G401 (cell line): ENCODE data around the gene UBASH3A. TPM values are rescaled to one million over a fixed set of nuclear protein-coding genes. Genes with fewer than 3 reads are reported as not detected.
"Not testable (repeated sequence)": the region's sequence is repeated elsewhere in the genome, so short reads cannot be mapped to it uniquely, and the experiment has no call there.

Experiments
- DNase-seq: peaks from one replicate; pipeline ENCODE4 v3.0.0-alpha.2; 2015; ENCODE audit warnings: low spot score
- in situ Hi-C: cut with HindIII; loops from 2 replicates; pipeline ENCODE4 v1.10.0; 2016; ENCODE audit warnings: low sequenced_read_pairs, mixed read lengths
- total RNA-seq: library from RNA; depleted of rRNA; stranded (reverse); fragments of >200 nt; shearing (Covaris generic); gene quantifications from 2 replicates; pipeline ENCODE4 v1.2.3, GENCODE V29; 2014

UBASH3A gene
- total RNA-seq, 1 experiment from 2014 or later: not detected

GRCh38 chr21:42455196-42455595 lies 51.5 kb downstream of the UBASH3A start:
- in situ Hi-C loops: no loop called here
- DNase-seq: no peak

DNA sequence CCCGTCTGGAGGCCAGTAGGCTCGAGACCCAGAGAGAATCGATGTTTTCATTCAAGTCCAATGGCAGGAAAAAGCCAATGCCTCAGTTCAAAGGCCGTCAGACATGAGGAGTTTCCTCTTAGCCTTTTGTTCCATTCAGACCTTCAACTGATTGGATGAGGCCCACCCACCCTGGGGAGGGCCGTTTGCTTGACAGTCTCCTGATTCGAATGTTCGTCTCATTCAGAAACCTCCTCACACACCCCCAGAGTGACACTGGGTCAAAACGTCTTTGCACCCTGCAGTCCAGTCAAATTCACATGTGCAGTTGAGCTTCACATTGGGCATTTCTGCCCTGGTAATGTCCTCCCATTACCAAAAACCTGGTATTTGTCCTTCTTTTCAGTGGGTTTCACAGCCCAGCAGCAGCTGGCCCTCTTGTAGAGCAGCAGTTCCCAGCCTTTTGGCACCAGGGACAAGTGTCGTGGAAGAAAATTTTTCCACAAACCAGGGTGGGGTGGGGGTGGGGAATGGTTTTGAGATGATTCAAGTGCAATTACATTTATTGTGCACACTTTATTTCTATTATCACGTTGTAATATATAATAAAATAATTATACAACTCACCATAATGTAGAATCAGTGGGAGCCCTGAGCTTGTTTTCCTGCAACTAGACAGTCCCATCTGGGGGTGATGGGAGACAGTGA lies 52.2 kb downstream of the UBASH3A start:
- DNase-seq: no peak
- in situ Hi-C loops: no loop called here

- in situ Hi-C loops: no loop called here
- no peak for DNase-seq
Measured at GRCh38 chr21:42456457-42456856, 52.8 kb downstream of the UBASH3A start.

GRCh38 chr21:42459082-42459460 lies 55.4 kb downstream of the UBASH3A start:
- in situ Hi-C loops: no loop called here
- no peak for DNase-seq

DNA sequence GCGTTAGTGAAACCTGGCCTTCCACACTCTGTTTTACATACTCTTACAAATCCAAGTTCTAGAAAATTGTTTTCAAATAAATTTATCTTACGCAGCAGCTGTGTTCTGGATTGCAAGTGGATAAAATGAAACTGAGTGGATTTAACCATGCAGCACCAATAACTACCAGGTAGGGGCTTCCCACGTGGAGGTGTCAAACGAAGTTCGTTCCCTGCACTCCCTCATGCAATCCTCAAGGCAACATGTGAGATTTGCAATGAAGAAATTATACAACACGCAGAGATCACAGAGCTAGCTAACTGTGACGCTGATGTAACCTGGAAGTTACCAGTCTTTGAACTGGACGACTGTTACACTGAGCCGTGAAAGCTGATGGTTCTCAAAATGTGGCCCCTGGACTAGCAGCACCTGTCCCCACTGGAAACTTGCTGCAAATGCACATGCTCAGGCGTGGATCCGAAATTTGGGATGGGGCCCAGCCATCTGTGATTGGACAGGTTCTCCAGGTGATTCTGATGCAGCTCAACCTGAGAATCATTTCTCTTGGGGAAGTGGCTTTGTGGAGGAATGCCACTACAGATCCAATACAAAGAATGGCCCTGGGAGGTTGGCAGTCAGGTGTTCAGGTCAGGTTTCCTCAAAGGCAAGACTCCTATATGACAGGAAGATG lies 56.0 kb downstream of the UBASH3A start:
- no peak for DNase-seq
- in situ Hi-C loops: no loop called here

DNA sequence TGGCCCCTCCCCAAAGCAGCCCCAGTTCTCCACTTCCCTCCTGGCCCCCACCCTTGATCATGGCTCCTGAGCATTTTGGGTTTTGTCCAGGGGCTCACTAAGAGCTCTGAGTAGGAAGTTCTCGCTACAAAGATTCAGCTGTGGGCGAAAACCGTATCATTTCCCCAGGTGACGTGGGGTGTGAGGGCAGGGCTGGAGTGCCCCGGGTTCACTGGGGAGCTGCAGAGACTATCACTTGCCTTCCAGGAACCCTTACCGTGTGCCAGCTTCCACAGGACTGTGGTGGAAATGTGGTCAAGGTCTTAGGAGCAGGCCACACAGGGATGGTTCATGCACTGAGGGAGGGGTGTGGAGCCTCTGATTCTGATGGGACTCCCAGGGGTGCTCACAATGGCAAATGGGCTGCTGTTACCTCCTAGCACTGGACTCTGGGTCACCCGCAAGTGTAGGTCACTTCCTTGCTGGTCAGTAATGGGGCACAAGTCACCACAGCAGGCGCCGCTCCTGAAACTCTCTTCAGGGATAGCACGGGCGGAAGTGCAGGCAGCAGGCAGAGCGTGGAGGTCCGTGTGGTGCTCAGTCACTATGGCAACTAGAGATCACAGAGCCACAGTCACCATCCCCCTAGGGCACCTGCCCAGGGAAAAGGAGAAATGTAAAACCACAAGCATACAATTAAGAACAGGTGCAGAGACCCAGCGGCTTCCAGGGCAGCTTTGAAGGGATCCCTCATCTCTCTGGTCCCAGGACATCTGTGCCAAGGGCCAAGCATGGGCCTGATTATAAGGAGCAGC lies 56.9 kb downstream of the UBASH3A start:
- in situ Hi-C loops: no loop called here
- DNase-seq: no peak

GRCh38 chr21:42461185-42461520 lies 57.5 kb downstream of the UBASH3A start:
- in situ Hi-C loops: no loop called here
- DNase-seq: no peak

- in situ Hi-C loops: no loop called here
- DNase-seq: no peak
Measured at GRCh38 chr21:42461881-42462877, 58.5 kb downstream of the UBASH3A start.

GRCh38 chr21:42463861-42464515 lies 60.3 kb downstream of the UBASH3A start:
- in situ Hi-C loops: no loop called here
- peak; percentile 6 for DNase-seq

- no peak for DNase-seq
- in situ Hi-C loops: no loop called here
Measured at GRCh38 chr21:42465008-42465802, 61.5 kb downstream of the UBASH3A start.

DNA sequence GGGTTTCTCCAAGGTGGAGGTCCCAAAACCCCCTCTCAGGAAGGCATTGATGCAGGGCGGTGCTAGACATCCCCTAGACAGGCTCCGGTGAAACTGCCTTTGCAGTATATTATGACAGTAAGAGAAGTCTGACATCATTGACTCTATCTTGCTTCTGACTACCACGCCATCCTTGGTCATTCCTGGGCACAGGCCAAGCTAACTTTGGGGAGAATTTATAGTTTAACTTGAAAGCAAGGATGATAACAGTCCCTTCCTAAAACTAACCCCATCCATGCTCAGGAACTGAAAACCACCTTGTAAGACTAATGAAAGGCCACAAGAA lies 62.1 kb downstream of the UBASH3A start:
- DNase-seq: no peak
- in situ Hi-C loops: no loop called here

GRCh38 chr21:42466700-42467099 lies 63.0 kb downstream of the UBASH3A start:
- in situ Hi-C loops: no loop called here
- no peak for DNase-seq

DNA sequence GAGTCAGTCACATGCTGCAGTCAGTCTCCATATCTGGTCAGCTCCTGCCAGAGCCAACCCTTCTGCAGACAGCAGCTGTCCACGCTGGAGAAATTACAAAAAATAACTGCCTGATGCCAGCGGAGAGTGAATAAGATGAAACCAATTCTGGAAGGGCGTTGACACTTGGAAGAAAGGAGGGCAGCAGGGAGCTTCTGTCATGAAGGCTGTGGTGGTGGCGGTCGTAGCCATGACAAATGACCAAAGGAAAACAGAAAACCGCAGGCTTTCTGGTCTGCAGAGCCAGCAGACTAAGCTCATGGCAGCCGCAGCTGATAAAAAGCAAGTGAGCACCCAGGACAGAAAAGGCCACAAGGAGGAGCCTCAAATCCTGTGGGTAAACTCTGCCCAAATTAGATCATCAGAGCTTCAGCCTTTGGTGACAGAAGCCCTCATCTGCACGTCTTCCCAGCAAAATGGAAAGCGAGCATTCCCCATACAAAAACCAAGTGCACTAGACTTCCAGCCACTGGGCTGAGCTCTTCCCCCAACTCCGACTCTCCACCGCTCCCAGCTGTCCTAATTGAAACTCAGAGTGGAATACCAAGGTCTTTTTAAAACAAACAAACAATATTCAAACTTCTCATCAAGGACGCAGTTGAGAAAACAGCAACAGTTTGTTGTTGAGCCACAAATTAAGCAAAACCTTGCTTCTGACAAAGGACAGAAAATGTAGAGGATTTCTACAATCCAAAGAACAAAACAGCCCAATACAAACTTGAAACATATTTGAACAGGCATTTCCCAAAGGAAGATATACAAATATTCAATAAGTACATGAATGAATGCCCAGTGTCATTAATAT lies 63.7 kb downstream of the UBASH3A start:
- peak; percentile 17 for DNase-seq
- in situ Hi-C loops: no loop called here

- in situ Hi-C loops: no loop called here
- peak; percentile 5 for DNase-seq
Measured at GRCh38 chr21:42468491-42469131, 64.9 kb downstream of the UBASH3A start.

DNA sequence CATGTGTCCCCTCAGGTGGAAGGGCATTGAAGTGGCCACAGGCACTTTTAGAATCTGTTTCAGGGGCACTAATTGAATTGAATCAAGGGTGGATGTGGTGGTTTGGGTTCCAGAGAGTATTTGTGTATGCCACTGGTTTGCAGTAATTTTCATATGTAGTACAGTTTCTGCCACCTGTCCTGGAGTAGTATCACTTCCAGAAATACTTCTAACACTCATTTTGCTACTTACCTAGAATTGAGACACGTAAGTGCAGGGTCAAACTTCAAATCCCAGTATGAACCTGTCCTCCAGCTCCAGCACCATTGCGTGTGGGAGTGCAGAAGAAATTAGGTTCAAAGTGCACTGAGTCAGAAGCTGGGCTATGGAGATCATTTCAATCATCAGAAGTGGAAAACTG lies 65.6 kb downstream of the UBASH3A start:
- in situ Hi-C loops: no loop called here
- no peak for DNase-seq

DNA sequence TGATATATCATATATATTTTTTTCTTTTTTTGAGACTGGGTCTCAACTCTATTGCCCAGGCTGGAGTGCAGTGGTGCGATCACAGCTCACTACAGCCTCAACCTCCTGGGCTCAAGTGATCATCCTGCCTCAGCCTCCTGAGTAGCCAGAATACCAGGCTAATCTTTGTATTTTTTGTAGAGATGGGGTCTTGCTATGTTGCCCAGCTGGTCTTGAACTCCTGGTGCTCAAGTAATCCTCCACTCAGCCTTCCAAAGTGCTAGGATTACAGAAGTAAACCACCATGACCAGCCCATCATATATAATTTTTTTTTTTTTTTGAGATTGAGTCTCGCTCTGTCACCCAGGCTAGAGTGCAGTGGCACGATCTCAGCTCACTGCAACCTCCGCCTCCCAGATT lies 66.0 kb downstream of the UBASH3A start:
- in situ Hi-C loops, DNase-seq: not testable (repeated sequence)

DNA sequence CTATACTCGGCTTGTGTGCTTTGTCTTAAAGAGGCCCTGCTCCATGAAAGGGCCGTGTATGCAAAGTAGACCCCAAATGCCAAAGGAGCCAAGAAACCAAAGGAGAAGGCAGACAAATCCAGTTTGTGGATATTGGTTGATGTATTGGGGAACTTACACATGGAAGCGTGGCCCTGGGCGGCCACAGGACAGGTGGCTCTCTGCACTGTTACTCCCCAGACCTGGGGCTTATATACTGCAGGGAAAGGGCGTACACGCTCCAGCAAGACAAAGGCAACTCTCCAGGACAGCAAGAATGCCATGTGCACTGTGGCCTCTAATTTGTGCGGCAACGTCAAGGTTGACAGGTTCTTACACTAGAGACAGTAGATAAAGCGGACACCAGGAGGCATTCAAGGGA lies 67.5 kb downstream of the UBASH3A start:
- no peak for DNase-seq
- in situ Hi-C loops: no loop called here
